ENCODE measurements around the gene SPRED1.
A peak's percentile ranks its signal among the peaks of the same experiment; 100 is the strongest.

Gene SPRED1

DNA sequence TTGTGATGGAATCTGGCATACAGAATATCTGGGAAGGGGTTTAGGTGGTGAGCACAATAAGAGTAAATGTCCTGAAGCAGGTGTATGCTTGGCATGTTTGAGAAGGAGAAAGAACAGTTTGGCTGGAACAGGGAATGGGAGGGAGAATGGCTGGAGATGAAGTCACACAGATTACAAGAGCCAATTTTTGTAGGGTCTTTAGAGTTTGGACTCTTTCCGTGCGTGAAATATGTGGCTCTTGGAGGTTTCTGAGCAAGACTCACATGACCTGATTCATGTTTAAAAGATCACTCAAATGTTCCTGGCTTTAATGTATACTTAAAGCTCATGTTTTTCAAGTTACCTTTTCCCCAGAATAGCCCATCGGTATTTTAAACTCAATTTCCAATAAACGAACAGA is 32.8 kb downstream of the SPRED1 start:
- Histone ChIP-seq H3K18ac (ENCODE audit: low read length) (peak overlapping the region; percentile 39), H3K27me3 (ENCODE audit: insufficient read depth, low read length, poor library complexity) (no peaks in the 10 kb centered on the region), H2BK5ac (ENCODE audit: low read length) (no peak overlapping the region), H3K4ac (ENCODE audit: low read depth, low read length) (no peak overlapping the region), H2BK120ac (ENCODE audit: low read depth, low read length) (no peak overlapping the region), H3K4me3 (ENCODE audit: low read length) (no peak overlapping the region), H3K4me1 (ENCODE audit: control insufficient read depth, low read depth, low read length) (no peaks in the 10 kb centered on the region), H4K5ac (ENCODE audit: low read length) (no peak overlapping the region), H3K79me1 (ENCODE audit: low read length) (peaks cover 6% of the 10 kb centered on the region), H3K27ac (ENCODE audit: low read depth, low read length) (no peak overlapping the region), H3K23ac (ENCODE audit: low read length) (no peak overlapping the region), H3K56ac (ENCODE audit: low read length) (no peak overlapping the region), H4K8ac (ENCODE audit: low read depth, low read length) (no peak overlapping the region), H3K9ac (ENCODE audit: low read length) (no peak overlapping the region), H3K79me2 (ENCODE audit: control insufficient read depth, insufficient read depth, low read length) (peaks cover 51% of the 10 kb centered on the region), H2AK5ac (ENCODE audit: low read length) (no peak overlapping the region), H3K36me3 (ENCODE audit: control insufficient read depth, insufficient read depth, low read length) (no peaks in the 10 kb centered on the region), H2BK15ac (replicated peaks; ENCODE audit: low read depth) (no peak overlapping the region), H3K4me2 (ENCODE audit: low read length) (no peak overlapping the region)
- no CpG with 5 or more reads among the region's 4 CpGs for WGBS (ENCODE audit: extremely low coverage, insufficient coverage, low lambda C conversion rate)
- no peak for DNase-seq

DNA sequence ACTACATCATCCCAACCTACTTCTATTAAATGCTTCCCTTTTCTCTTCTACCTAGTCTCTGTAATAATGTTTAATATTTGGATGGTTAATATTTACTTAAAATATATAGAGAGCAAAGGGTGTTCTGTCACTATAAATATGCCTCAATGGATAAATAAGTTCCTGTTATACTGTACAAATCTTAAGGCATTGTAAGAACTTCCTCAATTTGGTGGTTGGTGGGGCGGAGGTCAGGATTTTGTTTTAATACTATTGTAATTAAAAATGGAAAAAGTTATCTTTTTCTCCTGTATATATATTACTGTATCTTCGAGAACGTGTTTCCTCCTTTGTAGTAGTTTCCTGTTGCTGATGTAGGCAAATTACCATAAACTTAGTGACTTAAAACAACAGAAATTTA is 41.5 kb downstream of the SPRED1 start:
- Histone ChIP-seq H3K27ac (ENCODE audit: low read depth, low read length) (no peak overlapping the region), H3K79me2 (ENCODE audit: control insufficient read depth, insufficient read depth, low read length) (peaks cover 29% of the 10 kb centered on the region), H3K9ac (ENCODE audit: low read length) (no peak overlapping the region), H2BK15ac (replicated peaks; ENCODE audit: low read depth) (no peak overlapping the region), H3K4ac (ENCODE audit: low read depth, low read length) (no peak overlapping the region), H3K4me2 (ENCODE audit: low read length) (no peak overlapping the region), H3K79me1 (ENCODE audit: low read length) (peaks cover 7% of the 10 kb centered on the region), H3K36me3 (ENCODE audit: control insufficient read depth, insufficient read depth, low read length) (no peaks in the 10 kb centered on the region), H2AK5ac (ENCODE audit: low read length) (no peak overlapping the region), H4K8ac (ENCODE audit: low read depth, low read length) (no peak overlapping the region), H3K27me3 (ENCODE audit: insufficient read depth, low read length, poor library complexity) (no peaks in the 10 kb centered on the region), H3K4me3 (ENCODE audit: low read length) (no peak overlapping the region), H4K5ac (ENCODE audit: low read length) (no peak overlapping the region), H3K18ac (ENCODE audit: low read length) (no peak overlapping the region), H3K23ac (ENCODE audit: low read length) (no peak overlapping the region), H2BK5ac (ENCODE audit: low read length) (no peak overlapping the region), H2BK120ac (ENCODE audit: low read depth, low read length) (no peak overlapping the region), H3K56ac (ENCODE audit: low read length) (no peak overlapping the region), H3K4me1 (ENCODE audit: control insufficient read depth, low read depth, low read length) (no peaks in the 10 kb centered on the region)
- DNase-seq: no peak
- no CpG with 5 or more reads among the region's 3 CpGs for WGBS (ENCODE audit: extremely low coverage, insufficient coverage, low lambda C conversion rate)

DNA sequence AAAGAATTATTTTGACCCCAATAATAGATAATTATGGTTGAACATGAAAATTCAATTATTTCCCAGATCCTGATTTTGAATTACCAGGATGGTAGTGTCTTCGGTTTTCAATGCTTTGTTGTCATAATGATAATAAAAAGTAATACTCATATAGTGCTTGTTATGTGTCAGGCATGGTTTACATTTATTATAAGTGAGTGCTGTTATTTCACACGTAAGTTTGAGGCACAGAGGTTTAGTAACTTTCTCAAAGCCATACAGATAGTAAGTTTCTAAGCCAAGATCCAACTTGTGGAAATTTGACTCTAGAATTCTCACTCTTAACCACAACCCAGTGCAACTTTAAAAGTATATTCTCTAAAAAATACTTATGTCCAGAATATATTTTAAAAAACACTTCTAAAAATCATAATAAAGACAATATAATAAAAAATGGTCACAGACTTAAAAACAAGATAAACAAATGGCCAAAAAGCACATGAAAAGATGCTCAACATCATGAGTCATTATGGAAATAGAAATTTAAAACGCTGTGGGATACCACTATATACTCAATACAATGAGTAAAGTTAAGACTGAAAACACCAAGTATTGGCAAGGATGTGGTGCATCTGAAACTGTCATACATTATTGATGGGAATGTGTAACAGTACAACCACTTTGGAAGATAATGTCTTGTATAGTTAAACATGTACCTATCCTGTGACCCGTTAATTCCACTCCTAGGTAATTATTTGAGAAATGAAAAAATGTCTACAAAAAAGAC is 45.2 kb downstream of the SPRED1 start:
- no peak overlapping the region for H3K23ac ChIP-seq (ENCODE audit: low read length)
- no peak overlapping the region for H4K8ac ChIP-seq (ENCODE audit: low read depth, low read length)
- no peak overlapping the region for H3K56ac ChIP-seq (ENCODE audit: low read length)
- H3K9ac ChIP-seq (ENCODE audit: low read length): no peak overlapping the region
- H3K27me3 ChIP-seq (ENCODE audit: insufficient read depth, low read length, poor library complexity): no peaks in the 10 kb centered on the region
- no peak overlapping the region for H3K4me2 ChIP-seq (ENCODE audit: low read length)
- no peak overlapping the region for H3K4ac ChIP-seq (ENCODE audit: low read depth, low read length)
- H2BK120ac ChIP-seq (ENCODE audit: low read depth, low read length): no peak overlapping the region
- no peak overlapping the region for H2BK5ac ChIP-seq (ENCODE audit: low read length)
- H3K4me1 ChIP-seq (ENCODE audit: control insufficient read depth, low read depth, low read length): peaks cover 2% of the 10 kb centered on the region
- no peak overlapping the region for H3K4me3 ChIP-seq (ENCODE audit: low read length)
- DNase-seq: no peak
- H3K36me3 ChIP-seq (ENCODE audit: control insufficient read depth, insufficient read depth, low read length): no peaks in the 10 kb centered on the region
- no peak overlapping the region for H2AK5ac ChIP-seq (ENCODE audit: low read length)
- no peak overlapping the region for H2BK15ac ChIP-seq (replicated peaks; ENCODE audit: low read depth)
- WGBS (ENCODE audit: extremely low coverage, insufficient coverage, low lambda C conversion rate): no CpG with 5 or more reads among the region's 4 CpGs
- no peak overlapping the region for H3K18ac ChIP-seq (ENCODE audit: low read length)
- no peak overlapping the region for H4K5ac ChIP-seq (ENCODE audit: low read length)
- peaks cover 3% of the 10 kb centered on the region for H3K79me1 ChIP-seq (ENCODE audit: low read length)
- H3K27ac ChIP-seq (ENCODE audit: low read depth, low read length): no peak overlapping the region
- peaks cover 15% of the 10 kb centered on the region for H3K79me2 ChIP-seq (ENCODE audit: control insufficient read depth, insufficient read depth, low read length)

DNA sequence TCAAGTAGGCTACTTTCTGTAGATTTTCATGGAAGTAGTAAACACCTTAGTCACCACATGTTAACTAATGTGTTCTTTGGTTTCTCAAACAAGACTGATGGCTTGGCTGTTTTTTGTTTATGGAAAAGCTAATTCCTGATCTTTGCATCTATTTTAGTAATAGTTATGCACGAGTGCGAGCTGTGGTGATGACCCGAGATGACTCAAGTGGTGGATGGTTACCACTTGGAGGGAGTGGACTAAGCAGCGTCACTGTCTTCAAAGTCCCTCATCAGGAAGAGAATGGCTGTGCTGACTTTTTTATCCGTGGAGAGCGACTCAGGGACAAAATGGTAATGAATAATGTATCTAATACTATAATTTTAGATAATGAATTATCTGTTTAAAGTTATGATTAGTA is 46.6 kb downstream of the SPRED1 start:
- Histone ChIP-seq H3K56ac (ENCODE audit: low read length) (no peak overlapping the region), H3K9ac (ENCODE audit: low read length) (no peak overlapping the region), H3K27me3 (ENCODE audit: insufficient read depth, low read length, poor library complexity) (no peaks in the 10 kb centered on the region), H2BK15ac (replicated peaks; ENCODE audit: low read depth) (no peak overlapping the region), H3K4me3 (ENCODE audit: low read length) (no peak overlapping the region), H3K18ac (ENCODE audit: low read length) (no peak overlapping the region), H3K4me2 (ENCODE audit: low read length) (no peak overlapping the region), H3K4ac (ENCODE audit: low read depth, low read length) (no peak overlapping the region), H3K79me2 (ENCODE audit: control insufficient read depth, insufficient read depth, low read length) (peaks cover 15% of the 10 kb centered on the region), H3K79me1 (ENCODE audit: low read length) (peaks cover 3% of the 10 kb centered on the region), H3K27ac (ENCODE audit: low read depth, low read length) (no peak overlapping the region), H4K5ac (ENCODE audit: low read length) (no peak overlapping the region), H2AK5ac (ENCODE audit: low read length) (no peak overlapping the region), H3K23ac (ENCODE audit: low read length) (no peak overlapping the region), H2BK120ac (ENCODE audit: low read depth, low read length) (no peak overlapping the region), H3K36me3 (ENCODE audit: control insufficient read depth, insufficient read depth, low read length) (no peaks in the 10 kb centered on the region), H2BK5ac (ENCODE audit: low read length) (no peak overlapping the region), H4K8ac (ENCODE audit: low read depth, low read length) (no peak overlapping the region), H3K4me1 (ENCODE audit: control insufficient read depth, low read depth, low read length) (peaks cover 2% of the 10 kb centered on the region)
- WGBS (ENCODE audit: extremely low coverage, insufficient coverage, low lambda C conversion rate): no CpG with 5 or more reads among the region's 6 CpGs
- no peak for DNase-seq

DNA sequence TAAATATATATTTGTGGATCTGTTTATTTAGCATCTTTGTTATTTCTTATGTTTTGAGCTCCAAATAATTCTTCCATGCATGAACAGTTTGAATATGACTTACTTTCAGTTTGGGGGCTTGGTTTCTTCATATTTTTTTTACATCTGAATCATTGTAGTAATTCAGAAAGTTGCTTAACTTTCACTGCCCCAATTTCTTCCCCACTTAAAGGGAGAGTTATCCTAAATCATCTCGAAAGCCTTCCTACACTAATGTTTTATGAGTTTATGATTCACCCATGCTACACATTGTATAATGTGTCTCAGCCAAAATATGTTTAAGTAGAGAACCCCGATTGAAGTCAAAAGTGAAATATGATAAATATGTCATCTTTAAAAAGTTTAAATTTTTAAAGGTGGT is 47.8 kb downstream of the SPRED1 start:
- Histone ChIP-seq H3K79me1 (ENCODE audit: low read length) (peaks cover 3% of the 10 kb centered on the region), H3K9ac (ENCODE audit: low read length) (no peak overlapping the region), H3K4me2 (ENCODE audit: low read length) (no peak overlapping the region), H3K79me2 (ENCODE audit: control insufficient read depth, insufficient read depth, low read length) (peaks cover 7% of the 10 kb centered on the region), H3K27me3 (ENCODE audit: insufficient read depth, low read length, poor library complexity) (no peaks in the 10 kb centered on the region), H3K36me3 (ENCODE audit: control insufficient read depth, insufficient read depth, low read length) (no peaks in the 10 kb centered on the region), H3K23ac (ENCODE audit: low read length) (no peak overlapping the region), H3K4ac (ENCODE audit: low read depth, low read length) (no peak overlapping the region), H2BK120ac (ENCODE audit: low read depth, low read length) (no peak overlapping the region), H2BK5ac (ENCODE audit: low read length) (no peak overlapping the region), H3K56ac (ENCODE audit: low read length) (no peak overlapping the region), H2BK15ac (replicated peaks; ENCODE audit: low read depth) (no peak overlapping the region), H3K4me3 (ENCODE audit: low read length) (no peak overlapping the region), H3K27ac (ENCODE audit: low read depth, low read length) (no peak overlapping the region), H4K8ac (ENCODE audit: low read depth, low read length) (no peak overlapping the region), H3K18ac (ENCODE audit: low read length) (no peak overlapping the region), H2AK5ac (ENCODE audit: low read length) (no peak overlapping the region), H3K4me1 (ENCODE audit: control insufficient read depth, low read depth, low read length) (peaks cover 2% of the 10 kb centered on the region), H4K5ac (ENCODE audit: low read length) (no peak overlapping the region)
- no peak for DNase-seq
- WGBS (ENCODE audit: extremely low coverage, insufficient coverage, low lambda C conversion rate): no CpG with 5 or more reads among the region's 2 CpGs

DNA sequence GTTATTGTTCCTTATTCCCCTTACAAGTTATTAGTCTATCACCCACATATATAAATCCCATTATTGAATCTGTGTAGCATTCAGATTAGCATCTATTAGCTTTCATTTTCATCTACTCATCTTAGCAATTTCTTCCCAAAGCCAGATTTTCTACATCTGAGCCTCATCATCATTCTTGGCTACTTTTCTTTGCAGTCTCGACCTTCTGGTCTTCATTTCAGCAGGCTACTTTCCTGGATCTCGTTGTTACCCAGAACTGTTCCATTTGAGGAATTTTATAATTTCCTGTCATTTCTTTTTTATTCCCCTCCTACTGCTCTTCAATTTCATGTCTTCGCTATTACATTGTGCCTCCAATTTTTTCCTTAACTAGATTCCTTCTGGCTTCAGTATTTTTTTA is 51.8 kb downstream of the SPRED1 start:
- no peak overlapping the region for H3K4me2 ChIP-seq (ENCODE audit: low read length)
- no CpG with 5 or more reads among the region's 3 CpGs for WGBS (ENCODE audit: extremely low coverage, insufficient coverage, low lambda C conversion rate)
- no peak overlapping the region for H2BK15ac ChIP-seq (replicated peaks; ENCODE audit: low read depth)
- H2BK5ac ChIP-seq (ENCODE audit: low read length): no peak overlapping the region
- no peaks in the 10 kb centered on the region for H3K27me3 ChIP-seq (ENCODE audit: insufficient read depth, low read length, poor library complexity)
- H3K4me3 ChIP-seq (ENCODE audit: low read length): no peak overlapping the region
- no peaks in the 10 kb centered on the region for H3K36me3 ChIP-seq (ENCODE audit: control insufficient read depth, insufficient read depth, low read length)
- H3K79me1 ChIP-seq (ENCODE audit: low read length): no peaks in the 10 kb centered on the region
- H3K27ac ChIP-seq (ENCODE audit: low read depth, low read length): no peak overlapping the region
- no peak overlapping the region for H2BK120ac ChIP-seq (ENCODE audit: low read depth, low read length)
- no peak overlapping the region for H4K5ac ChIP-seq (ENCODE audit: low read length)
- H3K23ac ChIP-seq (ENCODE audit: low read length): no peak overlapping the region
- H3K18ac ChIP-seq (ENCODE audit: low read length): no peak overlapping the region
- H3K4me1 ChIP-seq (ENCODE audit: control insufficient read depth, low read depth, low read length): peaks cover 2% of the 10 kb centered on the region
- no peak for DNase-seq
- H3K4ac ChIP-seq (ENCODE audit: low read depth, low read length): no peak overlapping the region
- H2AK5ac ChIP-seq (ENCODE audit: low read length): no peak overlapping the region
- H3K9ac ChIP-seq (ENCODE audit: low read length): no peak overlapping the region
- no peak overlapping the region for H4K8ac ChIP-seq (ENCODE audit: low read depth, low read length)
- H3K56ac ChIP-seq (ENCODE audit: low read length): no peak overlapping the region
- H3K79me2 ChIP-seq (ENCODE audit: control insufficient read depth, insufficient read depth, low read length): peaks cover 4% of the 10 kb centered on the region
